HCT116 (cell line): ENCODE measurements around the gene ZNF254. TPM values are rescaled to one million over a fixed set of nuclear protein-coding genes. Genes with fewer than 3 reads are reported as not detected.

Source experiments
- ATAC-seq: fragments of 200-7000 bp; cut with Tn5 transposase; 2 replicates; pipeline ENCODE4 v1.9.1; 2020; ENCODE audit warnings: mild to moderate bottlenecking, moderate library complexity
- BruUV-seq: library from RNA; stranded (reverse); fragments of 400-500 nt; replicated peaks from 2 replicates; lab custom pipeline; 2021; lab: Mats Ljungman, UMichigan
- CTCF ChIA-PET: fragments of 300-600 bp; sonication (Branson Sonifier 250); formaldehyde crosslinking; loops from one replicate; lab custom pipeline; 2021; ENCODE audit warnings: antibody characterized with exemption; lab: Charles Lee
- POLR2A ChIA-PET: fragments of 300-600, 350-600 bp; sonication (Branson Sonifier 250); formaldehyde crosslinking; loops from one replicate; lab custom pipeline; 2021; ENCODE audit warnings: antibody characterized with exemption; lab: Charles Lee
- RAD21 ChIA-PET, 2 experiments: fragments of 300-600 bp; sonication (Branson Sonifier 250); formaldehyde crosslinking; loops; one replicate each; lab custom pipeline; 2023; ENCODE audit warnings: low total read pairs in 2 of 2; ENCODE audit not compliant: uncharacterized antibody in 2 of 2, unreplicated experiment in 2 of 2, low non-redundant PET in 1 of 2; lab: Charles Lee
- DNase-seq: peaks from one replicate; pipeline ENCODE4 v3.0.0-alpha.2; 2010; ENCODE audit warnings: low read depth, low spot score
- H2AFZ ChIP-seq: fragments of 200-600 bp; shearing (Covaris generic), sonication (generic); 2 replicates; pipeline ENCODE4 v1.6.1; 2017; ENCODE audit warnings: low read depth, mixed run types, mixed read lengths, antibody characterized with exemption, low read length; ENCODE audit not compliant: poor library complexity, severe bottlenecking
- H3K27ac ChIP-seq: 2 replicates; pipeline ENCODE4 v1.5.1; 2012; ENCODE audit warnings: low read depth, low read length
- H3K27me3 ChIP-seq: fragments of 200-600 bp; sonication (generic); 2 replicates; pipeline ENCODE4 v1.6.1; 2016; ENCODE audit warnings: mixed run types, low read length, mixed read lengths; ENCODE audit not compliant: insufficient read depth
- H3K36me3 ChIP-seq, 2 experiments: fragments of 200-500 bp in 1 of 2; fragments of 200-600 bp in 1 of 2; sonication (Bioruptor generic) in 1 of 2; sonication (generic) in 1 of 2; 2 replicates each; pipeline versions ENCODE4 v1.5.1 to v1.6.1; 2014 to 2016; ENCODE audit warnings: low read length in 2 of 2, inconsistent platforms in 1 of 2, mixed read lengths in 1 of 2, mixed run types in 1 of 2; ENCODE audit not compliant: insufficient read depth in 2 of 2, control insufficient read depth in 1 of 2
- H3K4me1 ChIP-seq, 2 experiments: fragments of 200-600 bp in 1 of 2; sonication (generic) in 1 of 2; 2 replicates each; pipeline versions ENCODE4 v1.5.1 to v1.6.1; 2012 to 2017; ENCODE audit warnings: low read length in 2 of 2, inconsistent platforms in 1 of 2, mild to moderate bottlenecking in 1 of 2, mixed read lengths in 1 of 2, mixed run types in 1 of 2, moderate library complexity in 1 of 2; ENCODE audit not compliant: insufficient read depth in 2 of 2, control insufficient read depth in 1 of 2
- H3K4me2 ChIP-seq: fragments of 200-600 bp; sonication (generic); 2 replicates; pipeline ENCODE4 v1.6.1; 2017; ENCODE audit warnings: mixed run types, low read length, mixed read lengths
- H3K4me3 ChIP-seq, 2 experiments: fragments of 200-600 bp in 1 of 2; sonication (generic) in 1 of 2; replicated peaks in 1 of 2; 2 replicates each; pipeline ENCODE4 v1.5.1; 2011 to 2016; ENCODE audit warnings: low read length in 2 of 2, control low read depth in 1 of 2, low read depth in 1 of 2, mild to moderate bottlenecking in 1 of 2, mixed read lengths in 1 of 2, mixed run types in 1 of 2
- H3K79me2 ChIP-seq: fragments of 200-600 bp; sonication (generic); 2 replicates; pipeline ENCODE4 v1.6.1; 2017; ENCODE audit warnings: mild to moderate bottlenecking, mixed run types, low read length, moderate library complexity, mixed read lengths; ENCODE audit not compliant: insufficient read depth
- H3K9ac ChIP-seq: fragments of 200-600 bp; sonication (generic); 2 replicates; pipeline ENCODE4 v1.6.1; 2016; ENCODE audit warnings: low read length, mixed read lengths
- H3K9me2 ChIP-seq: fragments of 200-600 bp; sonication (generic), shearing (Covaris generic); 2 replicates; pipeline ENCODE4 v1.6.1; 2017; ENCODE audit warnings: mixed run types, mild to moderate bottlenecking, moderate library complexity; ENCODE audit not compliant: insufficient read depth
- H3K9me3 ChIP-seq, 2 experiments: fragments of 200-500 bp in 1 of 2; fragments of 200-600 bp in 1 of 2; sonication (Bioruptor generic) in 1 of 2; sonication (generic) in 1 of 2; 2 replicates each; pipeline ENCODE4 v1.6.1; 2014 to 2017; ENCODE audit warnings: low read length in 2 of 2, mixed read lengths in 2 of 2, inconsistent platforms in 1 of 2, low read depth in 1 of 2, mild to moderate bottlenecking in 1 of 2, mixed run types in 1 of 2, moderate library complexity in 1 of 2; ENCODE audit not compliant: control insufficient read depth in 1 of 2, insufficient read depth in 1 of 2
- H4K20me1 ChIP-seq: fragments of 200-600 bp; sonication (generic), shearing (Covaris generic); 2 replicates; pipeline ENCODE4 v1.6.1; 2017; ENCODE audit warnings: mixed run types, mild to moderate bottlenecking, moderate library complexity; ENCODE audit not compliant: insufficient read depth
- EZH2 ChIP-seq: fragments of 200-600 bp; sonication (generic); IDR thresholded peaks from 2 replicates; pipeline ENCODE4 v1.6.1; 2017; ENCODE audit warnings: antibody characterized with exemption, mixed run types
- FOSL1 ChIP-seq: IDR thresholded peaks from 2 replicates; pipeline ENCODE4 v1.6.1; 2012; ENCODE audit warnings: low read depth
- MAX ChIP-seq: IDR thresholded peaks from 2 replicates; pipeline ENCODE4 v1.6.1; 2012
- POLR2AphosphoS5 ChIP-seq: IDR thresholded peaks from 2 replicates; pipeline ENCODE4 v1.6.1; 2011; ENCODE audit warnings: mild to moderate bottlenecking, low read depth, low read length, moderate library complexity
- SIN3A ChIP-seq: IDR thresholded peaks from 2 replicates; pipeline ENCODE4 v1.6.1; 2012; ENCODE audit warnings: low read depth
- SRF ChIP-seq: IDR thresholded peaks from 2 replicates; pipeline ENCODE4 v1.6.1; 2012; ENCODE audit warnings: low read depth
- ZFX ChIP-seq: fragments of 450-650 bp; IDR thresholded peaks from 2 replicates; pipeline ENCODE4 v1.6.1; 2017
- ZNF274 ChIP-seq: fragments of 200-500 bp; sonication (Bioruptor generic); IDR thresholded peaks from 2 replicates; pipeline ENCODE4 v1.6.1; 2014; ENCODE audit warnings: mild to moderate bottlenecking, low read depth, low read length, inconsistent platforms
- intact Hi-C: fragments of 100-400 bp; cut with micrococcal nuclease; formaldehyde crosslinking; loops from 2 replicates; pipeline ENCODE4 v1.10.0; 2022
- total RNA-seq: library from RNA; stranded (reverse); gene quantifications from one replicate; pipeline ENCODE4 v1.2.1, GENCODE V29; 2021; ENCODE audit not compliant: unreplicated experiment
- TF ChIP-seq, protein P1 (sequence below), 3 experiments: fragments of 200-600 bp in 1 of 3; sonication (generic) in 1 of 3; IDR thresholded peaks in 2 of 3; conservative IDR thresholded peaks in 1 of 3; 2 replicates each; pipeline ENCODE4 v1.5.1; 2012 to 2017; ENCODE audit warnings: low read depth in 2 of 3, low read length in 2 of 3, antibody characterized with exemption in 1 of 3, borderline replicate concordance in 1 of 3, control low read depth in 1 of 3, mild to moderate bottlenecking in 1 of 3, mixed read lengths in 1 of 3, mixed run types in 1 of 3, moderate library complexity in 1 of 3; ENCODE audit not compliant: insufficient read depth in 1 of 3
- TF ChIP-seq, protein P2 (sequence below): IDR thresholded peaks from 2 replicates; pipeline ENCODE4 v1.6.1; 2012; ENCODE audit warnings: low read depth
- TF ChIP-seq, protein P3 (sequence below): IDR thresholded peaks from 2 replicates; pipeline ENCODE4 v1.6.1; 2011; ENCODE audit warnings: mild to moderate bottlenecking, low read length, moderate library complexity; ENCODE audit not compliant: insufficient replicate concordance; ENCODE audit errors: extremely low read depth

ZNF254 gene
- total RNA-seq, 1 experiment from 2014 or later, result 2.5 TPM

- TF ChIP-seq, protein P1, sequence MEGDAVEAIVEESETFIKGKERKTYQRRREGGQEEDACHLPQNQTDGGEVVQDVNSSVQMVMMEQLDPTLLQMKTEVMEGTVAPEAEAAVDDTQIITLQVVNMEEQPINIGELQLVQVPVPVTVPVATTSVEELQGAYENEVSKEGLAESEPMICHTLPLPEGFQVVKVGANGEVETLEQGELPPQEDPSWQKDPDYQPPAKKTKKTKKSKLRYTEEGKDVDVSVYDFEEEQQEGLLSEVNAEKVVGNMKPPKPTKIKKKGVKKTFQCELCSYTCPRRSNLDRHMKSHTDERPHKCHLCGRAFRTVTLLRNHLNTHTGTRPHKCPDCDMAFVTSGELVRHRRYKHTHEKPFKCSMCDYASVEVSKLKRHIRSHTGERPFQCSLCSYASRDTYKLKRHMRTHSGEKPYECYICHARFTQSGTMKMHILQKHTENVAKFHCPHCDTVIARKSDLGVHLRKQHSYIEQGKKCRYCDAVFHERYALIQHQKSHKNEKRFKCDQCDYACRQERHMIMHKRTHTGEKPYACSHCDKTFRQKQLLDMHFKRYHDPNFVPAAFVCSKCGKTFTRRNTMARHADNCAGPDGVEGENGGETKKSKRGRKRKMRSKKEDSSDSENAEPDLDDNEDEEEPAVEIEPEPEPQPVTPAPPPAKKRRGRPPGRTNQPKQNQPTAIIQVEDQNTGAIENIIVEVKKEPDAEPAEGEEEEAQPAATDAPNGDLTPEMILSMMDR (IDR thresholded peaks at IDR 0.05 in 2 of 3, conservative IDR thresholded peaks at IDR 0.05 in 1 of 3; ENCODE audit: borderline replicate concordance in 1 of 3, insufficient read depth in 1 of 3, low read depth in 2 of 3, low read length in 2 of 3), result no peak
- no peak for TF ChIP-seq ZFX
- no peak for TF ChIP-seq ZNF274
- TF ChIP-seq, protein P2, sequence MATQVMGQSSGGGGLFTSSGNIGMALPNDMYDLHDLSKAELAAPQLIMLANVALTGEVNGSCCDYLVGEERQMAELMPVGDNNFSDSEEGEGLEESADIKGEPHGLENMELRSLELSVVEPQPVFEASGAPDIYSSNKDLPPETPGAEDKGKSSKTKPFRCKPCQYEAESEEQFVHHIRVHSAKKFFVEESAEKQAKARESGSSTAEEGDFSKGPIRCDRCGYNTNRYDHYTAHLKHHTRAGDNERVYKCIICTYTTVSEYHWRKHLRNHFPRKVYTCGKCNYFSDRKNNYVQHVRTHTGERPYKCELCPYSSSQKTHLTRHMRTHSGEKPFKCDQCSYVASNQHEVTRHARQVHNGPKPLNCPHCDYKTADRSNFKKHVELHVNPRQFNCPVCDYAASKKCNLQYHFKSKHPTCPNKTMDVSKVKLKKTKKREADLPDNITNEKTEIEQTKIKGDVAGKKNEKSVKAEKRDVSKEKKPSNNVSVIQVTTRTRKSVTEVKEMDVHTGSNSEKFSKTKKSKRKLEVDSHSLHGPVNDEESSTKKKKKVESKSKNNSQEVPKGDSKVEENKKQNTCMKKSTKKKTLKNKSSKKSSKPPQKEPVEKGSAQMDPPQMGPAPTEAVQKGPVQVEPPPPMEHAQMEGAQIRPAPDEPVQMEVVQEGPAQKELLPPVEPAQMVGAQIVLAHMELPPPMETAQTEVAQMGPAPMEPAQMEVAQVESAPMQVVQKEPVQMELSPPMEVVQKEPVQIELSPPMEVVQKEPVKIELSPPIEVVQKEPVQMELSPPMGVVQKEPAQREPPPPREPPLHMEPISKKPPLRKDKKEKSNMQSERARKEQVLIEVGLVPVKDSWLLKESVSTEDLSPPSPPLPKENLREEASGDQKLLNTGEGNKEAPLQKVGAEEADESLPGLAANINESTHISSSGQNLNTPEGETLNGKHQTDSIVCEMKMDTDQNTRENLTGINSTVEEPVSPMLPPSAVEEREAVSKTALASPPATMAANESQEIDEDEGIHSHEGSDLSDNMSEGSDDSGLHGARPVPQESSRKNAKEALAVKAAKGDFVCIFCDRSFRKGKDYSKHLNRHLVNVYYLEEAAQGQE, result no peak
- no peak for TF ChIP-seq MAX
Measured at GRCh38 chr19:24069905-24070657, 16.9 kb upstream of the ZNF254 start (continued).

DNA sequence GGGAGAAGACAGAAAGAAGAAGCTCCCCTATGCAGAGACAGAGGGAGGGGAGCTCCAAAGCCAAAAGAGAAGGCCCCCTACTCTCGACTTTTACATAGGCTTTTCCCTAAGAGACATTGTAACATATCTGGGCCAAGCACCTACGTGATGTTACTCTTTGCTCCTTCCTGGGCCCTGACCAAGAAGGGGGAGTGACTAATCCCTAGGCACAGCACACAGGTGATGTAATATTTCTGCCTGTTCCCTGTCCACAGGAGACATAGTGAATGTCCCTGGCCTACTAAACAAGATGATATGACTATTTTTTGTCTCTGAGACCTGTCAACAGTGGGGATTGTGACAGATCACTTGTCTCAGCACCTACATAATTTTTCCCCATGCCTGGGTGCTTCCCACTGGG lies 15.9 kb upstream of the ZNF254 start:
- peaks cover 3 to 8% of the 10 kb centered on the region in 2 experiments; a peak in 1 of 4 replicates for H3K9me3 ChIP-seq
- no peaks in the 10 kb centered on the region for H3K79me2 ChIP-seq
- intact Hi-C loops, result no loop called here
- no peaks in the 10 kb centered on the region for H3K36me3 ChIP-seq
- ChIA-PET CTCF (no interaction called here), RAD21 (no interaction called here), POLR2A (no interaction called here)
- H3K4me2 ChIP-seq, result no peak overlapping the region
- no peak overlapping the region for H3K9ac ChIP-seq
- TF ChIP-seq, protein P3, sequence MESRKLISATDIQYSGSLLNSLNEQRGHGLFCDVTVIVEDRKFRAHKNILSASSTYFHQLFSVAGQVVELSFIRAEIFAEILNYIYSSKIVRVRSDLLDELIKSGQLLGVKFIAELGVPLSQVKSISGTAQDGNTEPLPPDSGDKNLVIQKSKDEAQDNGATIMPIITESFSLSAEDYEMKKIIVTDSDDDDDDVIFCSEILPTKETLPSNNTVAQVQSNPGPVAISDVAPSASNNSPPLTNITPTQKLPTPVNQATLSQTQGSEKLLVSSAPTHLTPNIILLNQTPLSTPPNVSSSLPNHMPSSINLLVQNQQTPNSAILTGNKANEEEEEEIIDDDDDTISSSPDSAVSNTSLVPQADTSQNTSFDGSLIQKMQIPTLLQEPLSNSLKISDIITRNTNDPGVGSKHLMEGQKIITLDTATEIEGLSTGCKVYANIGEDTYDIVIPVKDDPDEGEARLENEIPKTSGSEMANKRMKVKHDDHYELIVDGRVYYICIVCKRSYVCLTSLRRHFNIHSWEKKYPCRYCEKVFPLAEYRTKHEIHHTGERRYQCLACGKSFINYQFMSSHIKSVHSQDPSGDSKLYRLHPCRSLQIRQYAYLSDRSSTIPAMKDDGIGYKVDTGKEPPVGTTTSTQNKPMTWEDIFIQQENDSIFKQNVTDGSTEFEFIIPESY, result no peak
- TF ChIP-seq POLR2AphosphoS5, result no peak
- TF ChIP-seq SRF, result no peak
- TF ChIP-seq FOSL1, result no peak
- TF ChIP-seq EZH2, result no peak
- TF ChIP-seq, protein P1 (IDR thresholded peaks at IDR 0.05 in 2 of 3, conservative IDR thresholded peaks at IDR 0.05 in 1 of 3; ENCODE audit: borderline replicate concordance in 1 of 3, insufficient read depth in 1 of 3, low read depth in 2 of 3, low read length in 2 of 3), result no peak
- TF ChIP-seq SIN3A, result no peak
- H2AFZ ChIP-seq, result no peak overlapping the region
- no peaks in the 10 kb centered on the region for H3K4me1 ChIP-seq
- BruUV-seq, result no TSS peak
- no peaks in the 10 kb centered on the region for H3K9me2 ChIP-seq
- no peak for ATAC-seq
- DNase-seq, result no peak
- no peak overlapping the region for H3K27ac ChIP-seq
- no peaks in the 10 kb centered on the region for H3K27me3 ChIP-seq
- H3K4me3 ChIP-seq, result no peak overlapping the region
- no peaks in the 10 kb centered on the region for H4K20me1 ChIP-seq
